Measurements from ENCODE around the gene ZNF132. TPM values are rescaled to one million over a fixed set of nuclear protein-coding genes. Genes with fewer than 3 reads are reported as not detected.

Gene ZNF132
- total RNA-seq, 1 experiment from 2014 or later: not detected

DNA sequence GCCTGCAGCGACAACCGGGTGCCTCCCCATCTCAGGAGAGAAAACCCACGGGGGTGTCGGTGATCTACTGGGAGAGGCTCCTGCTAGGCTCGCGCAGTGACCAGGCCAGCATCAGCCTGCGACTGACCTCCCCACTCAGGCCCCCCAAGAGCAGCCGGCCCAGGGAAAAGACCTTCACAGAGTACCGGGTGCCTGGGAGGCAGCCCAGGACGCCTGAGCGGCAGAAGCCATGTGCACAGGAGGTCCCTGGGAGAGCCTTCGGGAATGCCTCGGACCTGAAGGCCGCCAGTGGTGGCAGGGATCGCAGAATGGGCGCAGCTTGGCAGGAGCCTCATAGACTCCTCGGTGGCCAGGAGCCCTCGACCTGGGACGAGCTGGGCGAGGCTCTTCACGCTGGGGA, 15.4 kb upstream of the ZNF132 start:
- Histone ChIP-seq H3K4me1 (ENCODE audit: control insufficient read depth in 1 of 2, insufficient read depth in 2 of 2, low read length in 2 of 2) (peaks cover 6 to 19% of the 10 kb centered on the region in 2 experiments; a peak in 3 of 4 replicates), H3K27me3 (ENCODE audit: insufficient read depth, low read length) (no peaks in the 10 kb centered on the region), H3K36me3 (ENCODE audit: control insufficient read depth in 1 of 2, insufficient read depth in 2 of 2, low read length in 2 of 2) (peaks cover 0 to 4% of the 10 kb centered on the region in 2 experiments; a peak in 2 of 4 replicates), H3K79me2 (ENCODE audit: insufficient read depth, low read length) (no peaks in the 10 kb centered on the region), H3K9ac (ENCODE audit: low read length) (no peak overlapping the region), H4K20me1 (ENCODE audit: insufficient read depth) (no peaks in the 10 kb centered on the region), H3K4me3 (replicated peaks in 1 of 2; ENCODE audit: low read depth in 1 of 2, low read length in 2 of 2) (no peak overlapping the region), H3K4me2 (ENCODE audit: low read length) (no peak overlapping the region), H3K9me2 (ENCODE audit: insufficient read depth) (no peaks in the 10 kb centered on the region), H2AFZ (ENCODE audit: low read depth, low read length, poor library complexity, severe bottlenecking) (no peak overlapping the region), H3K27ac (ENCODE audit: low read depth, low read length) (no peak overlapping the region), H3K9me3 (ENCODE audit: control insufficient read depth in 1 of 2, insufficient read depth in 1 of 2, low read depth in 1 of 2, low read length in 2 of 2) (no peaks in the 10 kb centered on the region)
- ChIA-PET RAD21 (ENCODE audit: low non-redundant PET in 1 of 2, low total read pairs in 2 of 2, uncharacterized antibody in 2 of 2, unreplicated experiment in 2 of 2) (no interaction called here), CTCF (no interaction called here), POLR2A (no interaction called here)
- no peak for TF ChIP-seq FOSL1 (IDR thresholded peaks at IDR 0.05; ENCODE audit: low read depth)
- TF ChIP-seq YY1 (IDR thresholded peaks at IDR 0.05; ENCODE audit: extremely low read depth, insufficient replicate concordance, low read depth, low read length): no peak
- TF ChIP-seq JUND (IDR thresholded peaks at IDR 0.05): no peak
- TF ChIP-seq EGR1 (IDR thresholded peaks at IDR 0.05; ENCODE audit: low read depth): no peak
- TF ChIP-seq, protein P1, sequence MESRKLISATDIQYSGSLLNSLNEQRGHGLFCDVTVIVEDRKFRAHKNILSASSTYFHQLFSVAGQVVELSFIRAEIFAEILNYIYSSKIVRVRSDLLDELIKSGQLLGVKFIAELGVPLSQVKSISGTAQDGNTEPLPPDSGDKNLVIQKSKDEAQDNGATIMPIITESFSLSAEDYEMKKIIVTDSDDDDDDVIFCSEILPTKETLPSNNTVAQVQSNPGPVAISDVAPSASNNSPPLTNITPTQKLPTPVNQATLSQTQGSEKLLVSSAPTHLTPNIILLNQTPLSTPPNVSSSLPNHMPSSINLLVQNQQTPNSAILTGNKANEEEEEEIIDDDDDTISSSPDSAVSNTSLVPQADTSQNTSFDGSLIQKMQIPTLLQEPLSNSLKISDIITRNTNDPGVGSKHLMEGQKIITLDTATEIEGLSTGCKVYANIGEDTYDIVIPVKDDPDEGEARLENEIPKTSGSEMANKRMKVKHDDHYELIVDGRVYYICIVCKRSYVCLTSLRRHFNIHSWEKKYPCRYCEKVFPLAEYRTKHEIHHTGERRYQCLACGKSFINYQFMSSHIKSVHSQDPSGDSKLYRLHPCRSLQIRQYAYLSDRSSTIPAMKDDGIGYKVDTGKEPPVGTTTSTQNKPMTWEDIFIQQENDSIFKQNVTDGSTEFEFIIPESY (IDR thresholded peaks at IDR 0.05; ENCODE audit: extremely low read depth, insufficient replicate concordance, low read length): no peak
- TF ChIP-seq, protein P2, sequence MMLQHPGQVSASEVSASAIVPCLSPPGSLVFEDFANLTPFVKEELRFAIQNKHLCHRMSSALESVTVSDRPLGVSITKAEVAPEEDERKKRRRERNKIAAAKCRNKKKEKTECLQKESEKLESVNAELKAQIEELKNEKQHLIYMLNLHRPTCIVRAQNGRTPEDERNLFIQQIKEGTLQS (IDR thresholded peaks at IDR 0.05): no peak
- TF ChIP-seq, protein P3, sequence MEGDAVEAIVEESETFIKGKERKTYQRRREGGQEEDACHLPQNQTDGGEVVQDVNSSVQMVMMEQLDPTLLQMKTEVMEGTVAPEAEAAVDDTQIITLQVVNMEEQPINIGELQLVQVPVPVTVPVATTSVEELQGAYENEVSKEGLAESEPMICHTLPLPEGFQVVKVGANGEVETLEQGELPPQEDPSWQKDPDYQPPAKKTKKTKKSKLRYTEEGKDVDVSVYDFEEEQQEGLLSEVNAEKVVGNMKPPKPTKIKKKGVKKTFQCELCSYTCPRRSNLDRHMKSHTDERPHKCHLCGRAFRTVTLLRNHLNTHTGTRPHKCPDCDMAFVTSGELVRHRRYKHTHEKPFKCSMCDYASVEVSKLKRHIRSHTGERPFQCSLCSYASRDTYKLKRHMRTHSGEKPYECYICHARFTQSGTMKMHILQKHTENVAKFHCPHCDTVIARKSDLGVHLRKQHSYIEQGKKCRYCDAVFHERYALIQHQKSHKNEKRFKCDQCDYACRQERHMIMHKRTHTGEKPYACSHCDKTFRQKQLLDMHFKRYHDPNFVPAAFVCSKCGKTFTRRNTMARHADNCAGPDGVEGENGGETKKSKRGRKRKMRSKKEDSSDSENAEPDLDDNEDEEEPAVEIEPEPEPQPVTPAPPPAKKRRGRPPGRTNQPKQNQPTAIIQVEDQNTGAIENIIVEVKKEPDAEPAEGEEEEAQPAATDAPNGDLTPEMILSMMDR (IDR thresholded peaks at IDR 0.05 in 2 of 3, conservative IDR thresholded peaks at IDR 0.05 in 1 of 3; ENCODE audit: borderline replicate concordance in 1 of 3, insufficient read depth in 1 of 3, low read depth in 2 of 3, low read length in 2 of 3): no peak
- TF ChIP-seq TCF7L2 (IDR thresholded peaks at IDR 0.05; ENCODE audit: borderline replicate concordance, extremely low read depth, insufficient read depth, insufficient read length): no peak
- ATAC-seq: no peak
- intact Hi-C loops (cut with micrococcal nuclease): no loop called here
- no peak for DNase-seq (ENCODE audit: low read depth, low spot score)
- BruUV-seq (replicated peaks): no TSS peak

Measured in HCT116 (cell line).